Amniotic stem cell (primary cell): ENCODE results near the gene PODXL2.

ENCODE experiments used
- DNase-seq: peaks from one replicate; lab custom pipeline; 2025; lab: John Stamatoyannopoulos, UW

The PODXL2 gene

DNA sequence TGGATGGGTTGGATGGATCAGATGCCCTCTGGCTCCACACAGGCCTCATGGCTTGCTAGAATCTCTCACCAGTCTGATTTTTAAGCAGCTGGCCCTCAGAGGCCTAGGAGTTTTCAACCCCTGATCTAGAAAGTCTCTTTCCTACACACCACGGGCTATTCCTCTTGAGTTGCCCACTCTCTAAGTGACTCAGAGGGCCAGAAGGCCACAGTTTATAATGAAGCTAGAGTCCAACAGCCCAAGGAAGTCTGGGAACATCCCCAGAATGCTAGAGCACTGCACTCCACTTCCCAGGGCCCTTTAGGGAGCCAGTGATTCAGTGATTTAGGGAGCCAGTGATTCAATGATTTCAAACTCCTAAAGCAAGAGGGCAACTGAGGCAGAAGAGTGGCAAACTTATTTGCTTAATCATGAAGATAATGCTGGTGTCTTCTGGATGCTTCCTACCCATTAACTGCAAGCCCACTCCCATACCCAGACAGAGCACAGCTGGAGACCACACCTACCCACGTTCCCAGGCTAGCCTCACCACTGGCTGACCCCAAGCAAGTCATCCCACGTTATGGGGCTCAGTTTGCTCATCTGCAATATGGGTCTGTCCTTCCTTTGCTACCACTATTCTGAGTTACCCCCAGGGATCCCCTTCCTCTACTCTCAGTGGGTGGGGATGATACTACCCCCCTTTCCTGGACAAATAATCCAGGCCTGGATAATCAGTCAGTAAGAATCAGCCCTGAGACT is 80.5 kb downstream of the PODXL2 start:
- DNase-seq, result no peak

- DNase-seq, result no peak
Measured at GRCh38 chr3:127710155-127710941, 81.4 kb downstream of the PODXL2 start.

DNA sequence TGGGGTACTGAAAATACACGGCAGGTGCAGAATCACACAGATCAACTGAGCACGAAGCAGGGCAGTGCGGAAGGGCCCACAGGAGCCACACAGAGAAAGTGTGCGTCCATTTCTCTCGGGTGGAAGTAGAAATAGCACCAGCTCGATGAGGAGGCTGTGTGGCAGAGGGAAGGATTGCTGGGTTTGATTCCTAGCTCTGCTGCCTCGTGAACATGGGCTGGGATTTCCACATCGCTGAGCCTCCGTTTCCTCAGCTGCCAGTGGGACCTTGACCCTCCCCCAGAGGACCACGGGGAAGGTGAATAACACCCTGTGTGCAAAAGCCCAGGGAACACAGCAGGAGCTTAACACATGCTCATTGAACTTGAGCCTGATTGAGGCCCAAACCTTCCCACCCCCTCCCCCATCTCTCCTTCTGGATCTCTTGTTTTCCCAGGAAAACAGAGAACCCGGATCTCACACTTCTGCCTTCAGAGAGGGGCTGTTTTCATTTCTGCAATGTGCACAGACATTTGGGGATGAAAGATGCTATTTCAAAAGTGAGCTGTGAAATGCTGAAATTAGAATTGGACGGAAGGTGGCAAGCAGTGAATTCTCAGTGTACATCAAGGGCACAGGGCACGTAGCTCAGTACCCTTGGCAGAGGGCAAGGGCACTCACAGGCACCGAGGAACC is 82.2 kb downstream of the PODXL2 start:
- DNase-seq, result no peak

GRCh38 chr3:127711896-127712295 is 82.9 kb downstream of the PODXL2 start:
- no peak for DNase-seq

DNA sequence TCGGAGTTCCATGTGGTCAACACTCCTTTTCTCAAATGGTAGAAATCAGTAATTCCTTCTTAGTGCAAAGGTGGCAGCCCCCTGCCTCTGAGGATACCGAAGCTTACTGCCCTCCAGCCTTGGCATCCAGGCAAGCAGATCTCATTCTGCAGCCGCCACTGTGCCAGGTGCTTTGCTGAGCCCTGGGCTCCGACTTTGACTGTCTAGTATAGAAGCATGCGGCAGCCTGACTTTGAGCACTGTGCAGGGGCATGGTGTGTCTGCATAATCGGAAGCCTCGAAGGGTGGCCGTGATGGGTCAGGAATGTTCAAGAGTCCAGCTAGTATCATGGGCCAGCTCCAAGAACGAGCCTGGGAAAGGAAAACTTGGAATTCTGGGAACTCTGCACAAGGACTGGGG is 83.5 kb downstream of the PODXL2 start:
- DNase-seq, result no peak

GRCh38 chr3:127712881-127713771 is 84.1 kb downstream of the PODXL2 start:
- DNase-seq, result no peak

- no peak for DNase-seq
Measured at GRCh38 chr3:127714125-127714571, 85.2 kb downstream of the PODXL2 start.

DNA sequence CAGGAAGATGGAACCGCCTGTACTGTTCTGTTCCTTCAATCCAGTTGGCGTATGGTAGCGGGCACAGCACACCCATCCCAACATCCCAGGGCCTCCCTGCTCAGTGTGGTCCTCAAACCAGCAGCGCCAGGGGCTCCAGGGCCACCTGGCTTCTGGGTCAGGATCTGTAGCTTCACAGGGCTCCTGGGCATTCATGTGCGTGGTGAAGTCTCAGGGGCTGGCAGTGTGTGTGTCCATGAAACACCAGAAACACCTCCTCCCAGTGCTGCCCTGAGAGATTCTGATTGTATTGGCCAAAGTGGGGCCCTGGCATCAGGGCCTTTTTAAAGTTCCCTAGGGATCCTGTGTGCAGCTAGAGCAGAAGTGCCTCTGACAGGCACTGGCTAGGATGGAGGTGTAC is 85.9 kb downstream of the PODXL2 start:
- no peak for DNase-seq

- DNase-seq, result no peak
Measured at GRCh38 chr3:127715532-127715931, 86.5 kb downstream of the PODXL2 start.

GRCh38 chr3:127716384-127716783 is 87.4 kb downstream of the PODXL2 start:
- no peak for DNase-seq

DNA sequence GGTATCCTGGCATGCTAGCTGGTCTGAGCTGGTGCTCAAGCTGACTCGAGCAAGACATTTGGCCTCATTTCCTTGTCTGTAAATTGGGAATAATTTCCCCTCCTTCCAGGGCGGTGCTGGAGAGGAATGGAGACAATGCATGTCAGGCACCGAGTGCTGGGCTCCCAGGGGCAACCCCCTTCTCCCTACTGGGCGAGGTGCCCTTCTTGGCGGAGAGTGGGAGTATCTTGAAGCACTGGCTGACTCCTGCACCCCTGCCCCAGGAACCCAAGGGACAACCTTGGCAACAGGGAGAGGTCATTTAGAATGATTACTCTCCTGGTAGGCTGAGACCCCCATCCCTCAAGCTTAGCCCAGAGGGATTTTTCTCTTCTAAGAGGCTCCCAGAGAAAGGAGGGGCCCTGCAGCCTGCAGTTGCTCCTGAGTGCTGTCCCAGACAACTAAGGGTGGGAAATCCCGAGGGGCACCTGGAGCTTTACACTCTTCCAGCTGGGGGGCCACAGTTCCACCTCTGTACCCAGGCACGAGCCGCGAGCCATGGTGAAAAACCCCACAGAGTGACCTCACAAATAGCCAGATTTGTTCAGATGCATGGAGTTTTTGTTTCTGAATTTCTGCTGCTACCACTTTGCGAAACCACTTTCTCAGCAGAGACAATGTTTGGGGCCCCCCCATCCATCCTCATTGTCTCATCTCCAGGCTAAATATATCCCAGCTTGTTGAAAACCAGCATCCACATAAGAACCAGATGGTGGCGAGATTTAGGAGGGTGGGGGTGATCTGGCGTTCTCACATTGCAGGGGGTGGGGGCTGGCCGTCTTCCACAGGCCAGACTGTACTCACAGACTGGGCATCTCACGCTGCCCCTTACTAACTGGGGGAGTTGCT is 88.6 kb downstream of the PODXL2 start:
- no peak for DNase-seq

DNA sequence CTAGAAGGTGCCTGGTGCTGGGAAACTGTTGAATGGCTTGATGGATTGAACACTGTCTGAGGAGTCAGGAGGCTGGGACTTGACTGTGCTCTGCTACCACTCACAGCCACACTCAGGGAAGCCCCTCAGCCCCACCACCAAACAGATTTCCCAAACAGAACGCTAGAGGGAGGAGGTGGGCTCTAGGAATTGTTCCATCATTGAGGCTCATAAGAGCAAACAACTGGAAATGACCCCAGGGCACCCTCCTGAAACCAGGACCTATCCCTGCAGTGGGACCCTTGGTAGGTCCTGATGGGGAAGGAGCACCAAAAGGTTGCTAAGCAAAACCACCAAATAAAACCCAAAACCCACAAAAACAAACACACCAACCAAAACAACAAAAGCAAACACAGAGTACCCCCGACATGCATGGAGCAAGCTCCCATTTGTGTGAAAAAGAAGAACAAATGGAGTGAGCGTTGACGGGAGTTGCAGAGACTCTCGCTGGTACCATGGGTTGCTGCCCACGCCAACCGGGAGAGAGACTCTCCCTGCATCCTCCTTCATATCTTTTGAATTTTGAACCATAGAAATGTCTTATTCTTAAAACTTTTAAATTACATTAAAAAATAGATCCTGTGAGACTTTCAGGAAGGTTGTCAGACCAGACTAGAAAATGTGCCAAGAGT is 89.4 kb downstream of the PODXL2 start:
- DNase-seq, result no peak

- DNase-seq, result no peak
Measured at GRCh38 chr3:127718916-127719290, 89.9 kb downstream of the PODXL2 start.

DNA sequence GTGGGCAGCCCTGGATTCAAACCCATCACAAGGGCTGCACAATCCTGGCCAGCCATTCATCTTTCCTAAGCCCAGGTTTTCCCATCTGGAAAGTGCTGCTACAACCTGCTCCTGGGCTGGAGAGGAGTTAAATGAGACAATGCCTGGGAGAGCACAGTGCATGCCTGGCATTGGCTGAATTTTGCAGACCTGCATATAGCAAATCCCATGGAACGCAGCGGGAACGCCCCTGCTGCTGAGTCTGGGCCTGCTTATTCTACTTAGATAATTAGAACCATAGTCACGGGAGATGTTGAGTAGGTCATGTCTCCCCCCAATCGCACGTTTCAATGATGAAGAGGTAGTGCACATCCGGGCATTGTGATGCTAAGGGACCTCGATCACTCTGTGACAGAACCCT is 90.4 kb downstream of the PODXL2 start:
- DNase-seq, result no peak

DNA sequence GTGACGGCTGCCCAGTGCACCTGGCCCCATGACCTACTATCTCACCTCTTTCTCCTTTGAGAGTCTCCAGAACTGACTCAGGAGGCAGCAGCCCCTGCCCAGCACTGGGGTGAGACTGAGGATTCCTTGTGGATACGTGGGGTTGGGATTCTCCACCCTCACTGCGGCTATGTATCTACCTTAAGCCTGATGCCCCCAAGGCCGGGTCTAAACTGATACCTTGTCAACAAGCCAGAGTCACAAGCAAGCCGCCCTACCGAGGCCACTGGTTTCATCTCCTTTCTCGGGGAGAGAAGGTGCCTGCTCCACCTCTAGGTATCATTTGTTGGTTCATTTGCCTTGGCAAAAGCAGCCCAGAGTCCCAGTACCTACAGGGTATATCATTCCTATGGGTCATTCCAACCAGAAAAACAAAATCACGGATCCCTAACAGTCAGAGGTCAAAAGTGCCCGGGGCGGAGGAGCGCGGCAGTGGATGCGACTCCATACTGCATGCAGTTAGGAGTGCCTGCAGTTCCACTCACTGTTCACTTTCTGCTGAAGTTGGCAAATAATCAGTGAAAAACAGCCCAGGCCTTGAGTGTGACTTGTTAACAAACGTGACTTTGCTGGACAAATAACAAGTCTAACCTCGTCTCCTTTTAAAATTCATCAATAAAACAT is 91.3 kb downstream of the PODXL2 start:
- DNase-seq, result no peak

GRCh38 chr3:127720985-127721935 is 92.3 kb downstream of the PODXL2 start:
- no peak for DNase-seq

DNA sequence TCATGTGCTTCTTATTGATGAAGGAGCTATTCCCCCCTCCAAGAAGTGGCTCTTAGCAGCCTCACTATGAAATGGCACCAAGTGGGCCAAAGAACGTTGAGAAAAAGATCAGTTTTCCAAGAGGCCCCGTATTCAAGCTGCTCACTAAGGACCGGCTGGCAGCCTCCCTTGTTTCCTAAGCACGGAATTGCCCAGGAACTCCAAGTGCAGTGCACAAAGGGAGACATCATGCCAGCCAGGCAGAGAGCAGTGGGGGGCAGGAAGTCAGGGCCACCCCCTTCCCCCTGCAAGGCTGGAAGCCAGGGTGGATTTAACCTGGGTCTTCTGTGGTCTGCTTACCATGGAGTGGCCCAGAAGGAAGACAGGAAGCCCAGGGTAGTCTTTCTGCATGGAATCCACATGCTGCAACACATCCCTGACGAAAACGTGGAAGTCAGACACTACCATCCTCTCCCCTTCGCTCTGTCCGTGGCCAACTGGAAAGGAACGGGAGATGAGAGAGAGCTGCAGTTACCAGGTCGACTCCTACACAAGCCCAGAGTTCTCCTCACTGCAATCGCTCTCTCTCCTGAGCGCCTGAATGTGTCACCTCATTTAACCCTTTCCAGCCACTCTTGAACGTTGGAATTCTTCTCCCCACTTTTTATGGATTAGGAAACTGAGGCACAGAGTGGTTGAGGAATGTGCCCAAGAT is 93.3 kb downstream of the PODXL2 start:
- DNase-seq, result no peak
